ENCODE measurements around the gene RMRP. TPM values are rescaled to one million over a fixed set of nuclear protein-coding genes. Genes with fewer than 3 reads are reported as not detected.

Gene RMRP
- total RNA-seq, 2 experiments from 2014 or later, result 12,624 to 26,575 TPM

DNA sequence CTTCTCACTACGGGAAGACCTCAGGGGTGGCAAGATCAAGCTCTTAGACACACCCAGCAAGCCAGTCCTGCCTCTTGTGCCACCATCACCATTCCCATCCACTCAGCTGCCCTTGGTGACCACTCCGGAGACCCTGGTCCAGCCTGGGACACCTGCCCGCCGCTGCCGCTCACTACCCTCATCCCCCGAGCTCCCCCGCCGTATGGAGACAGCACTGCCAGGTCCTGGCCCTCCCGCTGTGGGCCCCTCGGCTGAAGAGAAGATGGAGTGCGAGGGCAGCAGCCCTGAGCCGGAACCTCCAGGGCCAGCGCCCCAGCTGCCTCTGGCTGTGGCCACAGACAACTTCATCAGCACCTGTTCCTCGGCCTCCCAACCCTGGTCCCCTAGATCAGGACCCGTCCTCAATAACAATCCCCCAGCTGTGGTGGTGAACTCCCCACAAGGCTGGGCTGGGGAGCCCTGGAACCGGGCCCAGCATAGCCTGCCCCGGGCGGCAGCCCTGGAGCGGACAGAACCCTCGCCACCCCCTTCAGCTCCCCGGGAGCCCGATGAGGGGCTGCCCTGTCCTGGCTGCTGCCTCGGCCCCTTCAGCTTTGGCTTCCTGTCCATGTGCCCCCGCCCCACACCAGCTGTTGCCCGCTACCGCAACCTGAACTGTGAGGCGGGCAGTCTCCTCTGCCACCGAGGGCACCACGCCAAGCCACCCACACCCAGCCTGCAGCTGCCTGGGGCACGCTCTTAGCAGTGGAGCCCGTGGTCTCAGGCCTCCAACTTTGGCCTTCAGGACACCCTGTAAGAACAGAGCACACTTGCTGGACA, 48.6 kb downstream of the RMRP start:
- no TSS peak for BruUV-seq (replicated peaks)

DNA sequence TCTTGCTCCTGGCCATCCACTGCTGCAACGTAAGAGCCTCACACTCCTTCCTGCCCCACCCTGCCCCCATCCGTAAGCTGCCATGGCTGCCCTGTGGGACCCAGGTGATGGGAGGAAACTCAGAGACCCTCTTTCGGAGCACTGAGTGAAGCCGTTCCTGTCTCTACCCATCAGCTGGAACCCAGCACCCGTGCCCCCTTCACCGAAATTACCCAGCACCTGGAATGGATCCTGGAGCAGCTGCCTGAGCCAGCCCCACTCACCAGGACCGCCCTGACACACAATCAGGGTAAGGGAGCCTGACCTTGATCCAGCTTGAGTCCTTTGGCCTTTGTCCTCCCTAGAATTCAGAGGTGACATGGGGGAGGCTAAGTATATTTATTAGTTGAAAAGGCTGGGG, 49.6 kb downstream of the RMRP start:
- peaks cover 59% of the 10 kb centered on the region for H3K36me3 ChIP-seq (ENCODE audit: insufficient read depth, low read length)
- no peaks in the 10 kb centered on the region for H3K9me2 ChIP-seq (ENCODE audit: insufficient read depth, low read length)
- no peak overlapping the region for H3K4me3 ChIP-seq (ENCODE audit: low read depth, low read length, poor library complexity, severe bottlenecking)
- no peak overlapping the region for H3K27ac ChIP-seq (ENCODE audit: low read depth, low read length, poor library complexity, severe bottlenecking)
- peaks cover 15% of the 10 kb centered on the region for H3K79me2 ChIP-seq (ENCODE audit: insufficient read depth, low read depth, low read length)
- H3K4me1 ChIP-seq (ENCODE audit: insufficient read depth, low read length, poor library complexity, severe bottlenecking), result peaks cover 30% of the 10 kb centered on the region
- no TSS peak for BruUV-seq (replicated peaks)
- ChIA-PET CTCF (ENCODE audit: unreplicated experiment) (no interaction called here), POLR2A (interaction anchor here (1.3 to 1.6 kb wide), 2 partner anchors 9 to 58 kb away, joined by 3 to 5 read pairs; no protein-coding TSS in a partner anchor)
- no peaks in the 10 kb centered on the region for H3K9me3 ChIP-seq (ENCODE audit: low read length)
- intact Hi-C loops (cut with micrococcal nuclease; ENCODE audit: unreplicated experiment), result loop anchor here (10.0 kb wide), 1 partner anchor 533 kb away; the partner anchor contains the start of genes FANCG and VCP
- no peaks in the 10 kb centered on the region for H4K20me1 ChIP-seq (ENCODE audit: insufficient read depth, low read length)
- no peak for DNase-seq (ENCODE audit: low spot score)
- H2AFZ ChIP-seq (ENCODE audit: low read length), result no peak overlapping the region
- H3K4me2 ChIP-seq (ENCODE audit: low read length), result no peak overlapping the region
- TF ChIP-seq, protein P1, sequence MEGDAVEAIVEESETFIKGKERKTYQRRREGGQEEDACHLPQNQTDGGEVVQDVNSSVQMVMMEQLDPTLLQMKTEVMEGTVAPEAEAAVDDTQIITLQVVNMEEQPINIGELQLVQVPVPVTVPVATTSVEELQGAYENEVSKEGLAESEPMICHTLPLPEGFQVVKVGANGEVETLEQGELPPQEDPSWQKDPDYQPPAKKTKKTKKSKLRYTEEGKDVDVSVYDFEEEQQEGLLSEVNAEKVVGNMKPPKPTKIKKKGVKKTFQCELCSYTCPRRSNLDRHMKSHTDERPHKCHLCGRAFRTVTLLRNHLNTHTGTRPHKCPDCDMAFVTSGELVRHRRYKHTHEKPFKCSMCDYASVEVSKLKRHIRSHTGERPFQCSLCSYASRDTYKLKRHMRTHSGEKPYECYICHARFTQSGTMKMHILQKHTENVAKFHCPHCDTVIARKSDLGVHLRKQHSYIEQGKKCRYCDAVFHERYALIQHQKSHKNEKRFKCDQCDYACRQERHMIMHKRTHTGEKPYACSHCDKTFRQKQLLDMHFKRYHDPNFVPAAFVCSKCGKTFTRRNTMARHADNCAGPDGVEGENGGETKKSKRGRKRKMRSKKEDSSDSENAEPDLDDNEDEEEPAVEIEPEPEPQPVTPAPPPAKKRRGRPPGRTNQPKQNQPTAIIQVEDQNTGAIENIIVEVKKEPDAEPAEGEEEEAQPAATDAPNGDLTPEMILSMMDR (conservative IDR thresholded peaks at IDR 0.05; ENCODE audit: low read length), result no peak
- TF ChIP-seq EZH2phosphoT487 (IDR thresholded peaks at IDR 0.05; ENCODE audit: borderline replicate concordance, low read depth, low read length), result no peak

More for the DNA sequence above, 48.6 kb downstream of the RMRP start:
- peaks cover 15% of the 10 kb centered on the region for H3K79me2 ChIP-seq (ENCODE audit: insufficient read depth, low read depth, low read length)
- intact Hi-C loops (cut with micrococcal nuclease; ENCODE audit: unreplicated experiment), result loop anchor here (10.0 kb wide), 1 partner anchor 534 kb away; the partner anchor contains the start of genes FANCG and VCP
- no peak for DNase-seq (ENCODE audit: low spot score)
- H3K36me3 ChIP-seq (ENCODE audit: insufficient read depth, low read length), result peaks cover 59% of the 10 kb centered on the region
- H3K27ac ChIP-seq (ENCODE audit: low read depth, low read length, poor library complexity, severe bottlenecking), result no peak overlapping the region
- TF ChIP-seq EZH2phosphoT487 (IDR thresholded peaks at IDR 0.05; ENCODE audit: borderline replicate concordance, low read depth, low read length), result no peak
- TF ChIP-seq, protein P1 (conservative IDR thresholded peaks at IDR 0.05; ENCODE audit: low read length), result no peak
- POLR2A ChIA-PET, result no interaction called here
- no peaks in the 10 kb centered on the region for H3K9me3 ChIP-seq (ENCODE audit: low read length)
- no peak overlapping the region for H2AFZ ChIP-seq (ENCODE audit: low read length)
- H4K20me1 ChIP-seq (ENCODE audit: insufficient read depth, low read length), result no peaks in the 10 kb centered on the region
- H3K9me2 ChIP-seq (ENCODE audit: insufficient read depth, low read length), result no peaks in the 10 kb centered on the region
- CTCF ChIA-PET (ENCODE audit: unreplicated experiment), result no interaction called here
- H3K4me2 ChIP-seq (ENCODE audit: low read length), result no peak overlapping the region
- H3K4me3 ChIP-seq (ENCODE audit: low read depth, low read length, poor library complexity, severe bottlenecking), result no peak overlapping the region
- H3K4me1 ChIP-seq (ENCODE audit: insufficient read depth, low read length, poor library complexity, severe bottlenecking), result peaks cover 24% of the 10 kb centered on the region

Small RNA genes within 50 kb of the gene (microRNA-seq; reads per million reads assigned to microRNA genes)
- gene MIR4667 (ENCODE audit: borderline replicate concordance), result 3.0 reads per million

Small RNA genes within 50 kb of the gene (small RNA-seq; reads per million reads assigned to genes)
- not detected for gene MIR4667
- gene RMRP, result not detected
- not detected for gene RN7SL22P

Other genes starting within 250 kb of the RMRP start
- gene RUSC2, start 167.9 kb downstream of the RMRP start, total RNA-seq (2014; rRNA removed; shearing (Covaris generic)), result not detected in 2 replicates
- gene RUSC2, start 167.9 kb downstream of the RMRP start, total RNA-seq (2022), result not detected in 2 replicates
- gene TESK1, start 52.8 kb downstream of the RMRP start, total RNA-seq (2014; rRNA removed; shearing (Covaris generic)), result 15.0 and 18.3 TPM in 2 replicates
- 36.9 and 42.2 TPM in 2 replicates for gene TESK1, start 52.8 kb downstream of the RMRP start, total RNA-seq (2022)
- gene CD72, start 39.6 kb downstream of the RMRP start, total RNA-seq (2014; rRNA removed; shearing (Covaris generic)), result 91.4 and 107 TPM in 2 replicates
- 63.0 and 67.6 TPM in 2 replicates for gene CD72, start 39.6 kb downstream of the RMRP start, total RNA-seq (2022)
- 176 and 210 TPM in 2 replicates for gene SIT1, start 7.1 kb downstream of the RMRP start, total RNA-seq (2014; rRNA removed; shearing (Covaris generic))
- 93.0 and 121 TPM in 2 replicates for gene SIT1, start 7.1 kb downstream of the RMRP start, total RNA-seq (2022)
- gene CCDC107, start 273 bp upstream of the RMRP start, total RNA-seq (2014; rRNA removed; shearing (Covaris generic)), result 16.5 and 20.3 TPM in 2 replicates
- gene CCDC107, start 273 bp upstream of the RMRP start, total RNA-seq (2022), result 10.0 and 11.4 TPM in 2 replicates
- gene ARHGEF39, start 7.2 kb upstream of the RMRP start, total RNA-seq (2014; rRNA removed; shearing (Covaris generic)), result 22.7 and 30.8 TPM in 2 replicates
- gene ARHGEF39, start 7.2 kb upstream of the RMRP start, total RNA-seq (2022), result 48.1 and 53.6 TPM in 2 replicates
- 0.10 and 0.16 TPM in 2 replicates for gene CA9, start 15.9 kb upstream of the RMRP start, total RNA-seq (2014; rRNA removed; shearing (Covaris generic))
- gene CA9, start 15.9 kb upstream of the RMRP start, total RNA-seq (2022), result not detected in 2 replicates
- gene TPM2, start 31.9 kb upstream of the RMRP start, total RNA-seq (2014; rRNA removed; shearing (Covaris generic)), result 0.44 TPM in 1 of 2 replicates, not detected in the other
- gene TPM2, start 31.9 kb upstream of the RMRP start, total RNA-seq (2022), result 2.5 and 3.8 TPM in 2 replicates
- gene TLN1, start 74.2 kb upstream of the RMRP start, total RNA-seq (2014; rRNA removed; shearing (Covaris generic)), result 87.5 and 98.8 TPM in 2 replicates
- 169 and 177 TPM in 2 replicates for gene TLN1, start 74.2 kb upstream of the RMRP start, total RNA-seq (2022)
- 16.8 and 18.2 TPM in 2 replicates for gene CREB3, start 74.6 kb upstream of the RMRP start, total RNA-seq (2014; rRNA removed; shearing (Covaris generic))
- gene CREB3, start 74.6 kb upstream of the RMRP start, total RNA-seq (2022), result 21.9 and 23.0 TPM in 2 replicates
- gene GBA2, start 91.2 kb upstream of the RMRP start, total RNA-seq (2014; rRNA removed; shearing (Covaris generic)), result 66.0 and 75.4 TPM in 2 replicates
- gene GBA2, start 91.2 kb upstream of the RMRP start, total RNA-seq (2022), result 68.2 and 70.4 TPM in 2 replicates
- gene RGP1, start 91.3 kb upstream of the RMRP start, total RNA-seq (2014; rRNA removed; shearing (Covaris generic)), result 12.3 and 13.5 TPM in 2 replicates
- gene RGP1, start 91.3 kb upstream of the RMRP start, total RNA-seq (2022), result 27.1 and 31.3 TPM in 2 replicates
- gene MSMP, start 96.3 kb upstream of the RMRP start, total RNA-seq (2014; rRNA removed; shearing (Covaris generic)), result 0.67 and 2.3 TPM in 2 replicates
- gene MSMP, start 96.3 kb upstream of the RMRP start, total RNA-seq (2022), result 4.1 and 4.4 TPM in 2 replicates
- gene NPR2, start 133.6 kb upstream of the RMRP start, total RNA-seq (2014; rRNA removed; shearing (Covaris generic)), result 3.0 and 9.8 TPM in 2 replicates
- gene NPR2, start 133.6 kb upstream of the RMRP start, total RNA-seq (2022), result 3.5 and 4.7 TPM in 2 replicates
- 1.1 and 3.9 TPM in 2 replicates for gene SPAG8, start 154.2 kb upstream of the RMRP start, total RNA-seq (2014; rRNA removed; shearing (Covaris generic))
- 3.6 and 5.1 TPM in 2 replicates for gene SPAG8, start 154.2 kb upstream of the RMRP start, total RNA-seq (2022)
- gene HINT2, start 157.0 kb upstream of the RMRP start, total RNA-seq (2014; rRNA removed; shearing (Covaris generic)), result 74.3 and 82.5 TPM in 2 replicates
- 83.1 and 84.5 TPM in 2 replicates for gene HINT2, start 157.0 kb upstream of the RMRP start, total RNA-seq (2022)
- gene FAM221B, start 170.7 kb upstream of the RMRP start, total RNA-seq (2014; rRNA removed; shearing (Covaris generic)), result not detected in 2 replicates
- gene FAM221B, start 170.7 kb upstream of the RMRP start, total RNA-seq (2022), result not detected in 2 replicates
- gene TMEM8B, start 171.2 kb upstream of the RMRP start, total RNA-seq (2014; rRNA removed; shearing (Covaris generic)), result 3.1 and 3.2 TPM in 2 replicates
- 15.7 and 19.1 TPM in 2 replicates for gene TMEM8B, start 171.2 kb upstream of the RMRP start, total RNA-seq (2022)
- not detected in 2 replicates for gene OR13J1, start 212.4 kb upstream of the RMRP start, total RNA-seq (2014; rRNA removed; shearing (Covaris generic))
- not detected in 2 replicates for gene OR13J1, start 212.4 kb upstream of the RMRP start, total RNA-seq (2022)
- not detected in 2 replicates for gene HRCT1, start 248.2 kb upstream of the RMRP start, total RNA-seq (2014; rRNA removed; shearing (Covaris generic))
- gene HRCT1, start 248.2 kb upstream of the RMRP start, total RNA-seq (2022), result not detected in 2 replicates